Measurements from ENCODE around the gene CORO6. TPM values are rescaled to one million over a fixed set of nuclear protein-coding genes. Genes with fewer than 3 reads are reported as not detected.

CORO6 gene
- total RNA-seq, 2 experiments from 2014 or later, result 2.4 to 3.1 TPM

DNA sequence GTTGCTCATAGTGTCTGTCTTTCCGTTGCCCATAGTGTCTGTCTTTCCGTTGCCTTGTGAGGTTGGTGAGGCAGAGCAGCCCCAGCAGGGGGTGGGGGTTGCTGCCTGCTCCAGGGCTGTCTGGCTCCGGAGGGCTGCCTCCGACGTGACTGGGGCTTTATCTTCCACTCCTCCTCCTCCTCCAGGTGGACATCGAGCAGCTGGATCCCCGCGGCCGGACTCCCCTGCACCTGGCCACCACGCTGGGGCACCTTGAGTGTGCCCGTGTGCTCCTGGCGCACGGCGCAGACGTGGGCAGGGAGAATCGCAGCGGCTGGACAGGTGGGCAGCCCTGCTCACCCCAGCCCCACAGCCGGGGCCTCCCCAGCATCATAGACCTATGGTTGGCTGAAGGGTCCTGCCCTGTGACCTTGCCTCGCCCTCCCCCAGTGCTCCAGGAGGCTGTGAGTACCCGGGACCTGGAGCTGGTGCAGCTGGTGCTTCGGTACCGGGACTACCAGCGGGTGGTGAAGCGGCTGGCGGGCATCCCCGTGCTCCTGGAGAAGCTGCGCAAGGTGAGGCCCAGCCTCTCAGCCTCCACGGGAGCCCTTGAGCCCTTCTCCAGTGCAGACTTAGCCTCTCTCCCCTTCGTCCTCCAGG lies 15.0 kb downstream of the CORO6 start:
- no peaks in the 10 kb centered on the region for H3K36me3 Mint-ChIP-seq (ENCODE audit: low read depth)
- H3K9me3 Mint-ChIP-seq, result no peaks in the 10 kb centered on the region
- H3K4me1 Mint-ChIP-seq, result no peaks in the 10 kb centered on the region
- no peaks in the 10 kb centered on the region for H3K27me3 Mint-ChIP-seq
- H3K27ac Mint-ChIP-seq, result no peak overlapping the region
- ChIA-PET CTCF (interaction anchor here (0.7 to 4.8 kb wide), 6 partner anchors 10 to 35 kb away, joined by 3 to 29 read pairs (median 8); partner anchors contain the start of gene ANKRD13B), POLR2A (no interaction called here)
- no peak overlapping the region for H3K4me3 Mint-ChIP-seq
- no peak for DNase-seq

DNA sequence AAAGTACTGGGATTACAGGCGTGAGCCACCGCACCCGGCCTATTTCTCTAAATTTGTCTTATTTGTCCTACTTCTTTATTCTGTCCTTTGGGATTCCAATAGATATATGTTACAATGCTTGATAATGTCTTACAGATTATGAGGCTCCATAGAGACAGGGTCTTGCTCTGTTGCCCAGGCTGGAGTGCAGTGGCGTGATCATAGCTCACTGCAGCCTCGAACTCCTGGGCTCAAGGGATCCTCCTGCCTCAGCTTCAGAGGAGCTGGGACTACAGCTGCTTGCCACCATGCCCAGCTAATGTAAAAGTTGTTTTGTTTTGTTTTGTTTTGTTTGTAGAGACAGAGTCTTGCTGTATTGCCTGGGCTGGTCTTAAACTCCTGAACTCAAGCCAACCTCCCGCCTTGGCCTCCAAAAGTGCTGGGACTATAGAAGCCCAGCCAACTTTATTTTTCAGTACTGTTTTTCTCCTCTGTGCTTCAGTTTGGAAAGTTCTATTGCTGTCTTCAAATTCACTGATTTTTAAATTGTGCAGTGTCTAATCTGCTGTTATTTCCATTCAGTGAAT lies 19.5 kb downstream of the CORO6 start:
- H3K27me3 Mint-ChIP-seq, result no peaks in the 10 kb centered on the region
- ChIA-PET CTCF (interaction anchor here (1.2 to 4.3 kb wide), 3 partner anchors 9 to 15 kb away, joined by 3 to 14 read pairs (median 7); no protein-coding TSS in a partner anchor), POLR2A (no interaction called here)

DNA sequence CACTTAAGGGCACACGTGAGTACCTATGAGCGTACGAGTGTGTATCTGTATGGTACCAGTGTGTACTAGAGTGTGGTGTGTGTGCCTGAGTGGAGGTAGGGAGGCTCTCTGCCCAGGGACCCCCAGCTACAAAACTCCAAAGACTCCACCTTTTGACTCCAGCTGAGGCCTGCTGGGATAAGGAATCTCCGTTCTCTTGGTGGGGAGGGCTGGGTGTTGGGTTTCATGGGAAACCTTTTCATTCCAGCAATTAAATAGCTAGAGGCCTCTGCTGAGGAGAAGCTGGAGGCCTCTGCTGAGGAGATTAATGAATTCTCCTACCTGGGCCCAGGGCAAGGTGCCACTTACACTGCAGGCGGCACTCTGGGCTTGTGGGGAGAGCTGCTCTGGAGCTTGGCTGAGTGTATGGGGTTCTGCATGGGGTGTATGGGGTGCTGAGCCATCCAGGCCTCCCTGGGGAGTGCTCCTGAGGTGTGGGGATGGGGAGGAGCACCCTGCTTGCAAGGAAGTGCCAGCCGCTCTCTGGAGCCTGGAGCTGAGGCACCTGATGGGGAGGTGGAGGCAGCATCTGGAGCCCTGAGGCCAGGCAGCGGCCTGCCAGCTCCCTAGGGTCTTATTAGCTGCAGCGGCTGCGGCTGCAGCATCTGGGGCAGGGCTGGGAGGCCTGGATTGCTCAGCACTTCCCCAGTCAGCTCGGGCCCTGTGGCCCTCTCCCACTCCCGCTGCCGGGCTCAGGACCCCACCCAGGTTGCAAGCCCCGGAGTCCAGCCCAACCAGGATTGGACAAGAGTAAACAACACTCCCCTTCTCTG lies 25.1 kb downstream of the CORO6 start:
- ChIA-PET CTCF (interaction anchor here (1.5 to 3.7 kb wide), 4 partner anchors 12 to 20 kb away, joined by 5 to 18 read pairs (median 12); no protein-coding TSS in a partner anchor), POLR2A (no interaction called here)
- H3K4me3 Mint-ChIP-seq, result no peak overlapping the region
- DNase-seq, result no peak
- peaks cover 11% of the 10 kb centered on the region for H3K4me1 Mint-ChIP-seq
- H3K9me3 Mint-ChIP-seq, result no peaks in the 10 kb centered on the region
- H3K27ac Mint-ChIP-seq, result no peak overlapping the region
- H3K27me3 Mint-ChIP-seq, result no peaks in the 10 kb centered on the region
- no peaks in the 10 kb centered on the region for H3K36me3 Mint-ChIP-seq (ENCODE audit: low read depth)

More for the DNA sequence above, 19.5 kb downstream of the CORO6 start:
- Mint-ChIP-seq H3K27ac (no peak overlapping the region), H3K4me3 (no peak overlapping the region), H3K36me3 (ENCODE audit: low read depth) (no peaks in the 10 kb centered on the region), H3K4me1 (no peaks in the 10 kb centered on the region), H3K9me3 (no peaks in the 10 kb centered on the region)
- no peak for DNase-seq

DNA sequence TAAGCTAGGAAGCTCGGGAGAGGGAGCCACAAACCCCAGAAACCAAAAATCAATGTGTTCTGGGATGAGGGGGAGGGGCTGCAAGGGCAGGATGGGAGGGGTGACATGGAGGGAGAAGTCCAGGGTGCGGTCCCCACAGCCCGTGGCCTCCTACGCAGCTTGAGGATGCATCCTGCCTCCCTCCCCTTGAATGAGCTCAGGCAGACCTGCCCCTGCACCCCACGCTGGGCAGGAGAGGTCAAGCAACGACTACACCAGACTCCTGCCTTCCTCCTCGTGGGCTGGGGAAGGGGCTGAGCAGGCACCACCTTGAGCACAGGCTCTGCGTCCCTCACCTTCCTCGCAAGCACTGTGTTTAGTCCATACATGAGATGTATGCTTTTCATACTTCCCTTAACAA lies 25.9 kb downstream of the CORO6 start:
- Mint-ChIP-seq H3K27me3 (no peaks in the 10 kb centered on the region), H3K27ac (no peak overlapping the region), H3K9me3 (no peaks in the 10 kb centered on the region), H3K4me3 (no peak overlapping the region), H3K4me1 (peaks cover 18% of the 10 kb centered on the region), H3K36me3 (ENCODE audit: low read depth) (no peaks in the 10 kb centered on the region)
- POLR2A ChIA-PET, result no interaction called here
- CTCF ChIA-PET, result interaction anchor here (0.6 to 3.7 kb wide), 5 partner anchors 12 to 1369 kb away, joined by 3 to 18 read pairs (median 7); no protein-coding TSS in a partner anchor
- no peak for DNase-seq

DNA sequence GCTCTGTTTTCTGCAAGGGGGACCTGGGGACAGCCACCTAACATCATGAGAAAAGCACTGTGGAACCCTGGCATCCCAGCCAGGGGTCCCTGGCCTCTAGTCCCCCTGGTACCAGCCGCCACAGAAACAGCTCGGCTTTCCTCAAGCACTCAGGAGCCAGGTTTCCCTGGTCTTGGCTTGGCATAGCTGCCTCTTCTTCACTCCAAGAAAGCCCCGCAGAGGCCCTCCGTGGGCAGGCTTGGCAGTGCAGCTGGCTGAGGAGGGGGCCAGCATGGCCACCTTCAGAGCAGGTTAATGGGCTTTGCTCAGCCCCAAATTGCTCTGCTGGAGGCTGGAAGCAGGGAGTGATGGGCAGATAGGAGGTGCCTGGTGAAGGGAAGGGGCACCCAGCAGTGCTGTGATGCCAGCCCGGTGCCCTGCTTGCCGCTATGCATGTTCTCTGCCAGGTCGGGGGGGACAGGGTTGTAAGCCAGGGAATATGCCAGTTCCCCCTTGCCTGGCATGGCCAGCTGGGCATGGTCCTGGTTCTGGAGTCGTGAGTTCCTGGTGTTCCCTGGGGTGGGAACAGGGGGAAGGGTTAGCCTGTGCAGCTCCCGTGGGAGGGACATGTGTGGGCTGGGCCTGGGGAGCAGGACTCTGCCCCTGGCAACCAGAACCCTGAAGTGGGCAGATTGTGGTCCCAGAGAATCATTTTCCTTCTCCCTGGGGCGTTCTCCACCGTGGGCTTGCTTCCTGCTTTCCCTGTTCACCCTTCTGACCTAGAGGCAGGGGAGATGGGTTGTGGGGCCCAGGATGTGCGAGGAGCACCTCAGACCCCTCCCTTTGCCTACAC lies 26.6 kb downstream of the CORO6 start:
- ChIA-PET POLR2A (no interaction called here), CTCF (interaction anchor here (0.6 to 3.7 kb wide), 5 partner anchors 15 to 1370 kb away, joined by 3 to 18 read pairs (median 7); no protein-coding TSS in a partner anchor)
- Mint-ChIP-seq H3K27me3 (no peaks in the 10 kb centered on the region), H3K4me1 (peaks cover 25% of the 10 kb centered on the region), H3K36me3 (ENCODE audit: low read depth) (no peaks in the 10 kb centered on the region), H3K27ac (no peak overlapping the region), H3K9me3 (no peaks in the 10 kb centered on the region), H3K4me3 (no peak overlapping the region)
- no peak for DNase-seq

DNA sequence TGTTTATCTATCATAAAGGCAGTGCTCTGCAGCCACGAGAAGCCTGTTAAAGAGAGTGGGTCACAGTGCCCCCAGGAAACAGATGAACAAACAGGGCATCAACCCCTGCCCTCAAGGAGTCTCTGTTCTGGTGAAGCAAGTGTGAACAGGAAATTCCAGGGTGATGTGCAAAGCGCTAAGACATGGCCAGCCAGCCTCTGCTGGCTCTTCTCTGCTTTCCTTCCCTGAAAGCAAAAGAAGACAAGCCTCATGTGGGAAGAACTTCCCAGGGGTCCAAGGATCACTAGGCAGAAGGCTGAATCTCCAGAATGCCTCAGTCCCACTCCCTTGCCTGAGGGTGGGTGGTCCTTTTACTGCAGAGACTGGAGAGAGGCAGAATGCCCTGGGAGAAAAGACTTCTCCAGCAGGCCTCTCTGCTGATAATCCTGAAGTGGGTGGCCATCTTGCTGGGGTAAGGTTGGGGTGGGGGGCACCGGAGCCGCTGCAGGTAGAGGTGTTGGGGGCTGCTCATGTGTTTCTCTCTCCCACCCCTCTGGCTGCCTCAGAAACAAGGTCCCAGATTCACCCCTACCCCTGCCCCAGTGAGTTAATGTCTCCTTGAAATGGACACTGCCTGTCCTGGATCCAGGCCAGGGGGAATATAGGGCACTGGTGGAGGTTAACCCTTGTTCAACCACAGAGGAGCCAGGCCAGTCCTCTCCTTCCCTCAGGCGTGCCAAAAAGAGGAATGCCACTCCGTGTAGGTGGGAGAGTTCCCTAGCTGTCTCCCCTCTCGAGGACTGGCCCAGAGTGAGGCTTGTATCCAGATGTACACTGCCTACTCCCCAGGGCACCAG lies 27.4 kb downstream of the CORO6 start:
- H3K9me3 Mint-ChIP-seq, result no peaks in the 10 kb centered on the region
- H3K36me3 Mint-ChIP-seq (ENCODE audit: low read depth), result no peaks in the 10 kb centered on the region
- no peak overlapping the region for H3K27ac Mint-ChIP-seq
- POLR2A ChIA-PET, result no interaction called here
- CTCF ChIA-PET, result interaction anchor here (0.6 to 5.0 kb wide), 6 partner anchors 9 to 226 kb away, joined by 3 to 116 read pairs (median 12); no protein-coding TSS in a partner anchor
- no peaks in the 10 kb centered on the region for H3K27me3 Mint-ChIP-seq
- no peak overlapping the region for H3K4me3 Mint-ChIP-seq
- H3K4me1 Mint-ChIP-seq, result peaks cover 32% of the 10 kb centered on the region
- DNase-seq, result no peak

DNA sequence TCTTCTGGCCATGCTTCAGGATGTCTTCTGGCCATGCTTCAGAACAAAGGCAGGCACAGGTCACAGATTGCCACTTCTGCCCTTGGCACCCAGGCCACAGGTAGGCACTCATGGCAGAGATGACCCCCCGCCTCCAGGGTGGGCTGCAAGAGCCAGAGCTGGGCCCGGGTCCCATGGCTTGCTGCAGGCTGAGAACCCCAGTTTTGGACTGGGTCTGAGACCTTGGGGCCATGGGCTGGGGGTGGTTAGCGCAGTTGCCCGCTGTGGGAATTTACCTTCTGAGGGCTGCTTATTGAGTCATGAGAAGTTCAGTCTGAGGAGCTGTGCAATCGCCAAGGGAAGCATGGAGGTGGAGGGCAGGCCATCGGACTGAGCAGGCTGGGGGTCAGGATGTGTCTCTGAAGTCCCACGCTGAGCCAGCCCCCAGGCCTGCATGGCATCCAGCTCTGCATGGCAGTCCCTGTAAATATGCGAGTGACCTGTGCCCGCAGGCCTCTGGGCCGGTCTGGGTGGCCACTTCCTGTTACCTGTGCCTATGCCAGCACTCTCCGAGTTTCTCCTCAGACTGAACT lies 28.1 kb downstream of the CORO6 start:
- DNase-seq, result no peak
- no peak overlapping the region for H3K27ac Mint-ChIP-seq
- H3K27me3 Mint-ChIP-seq, result no peaks in the 10 kb centered on the region
- peak overlapping the region; percentile 68 for H3K4me3 Mint-ChIP-seq
- POLR2A ChIA-PET, result no interaction called here
- no peaks in the 10 kb centered on the region for H3K9me3 Mint-ChIP-seq
- H3K36me3 Mint-ChIP-seq (ENCODE audit: low read depth), result no peaks in the 10 kb centered on the region
- peaks cover 37% of the 10 kb centered on the region for H3K4me1 Mint-ChIP-seq
- CTCF ChIA-PET, result interaction anchor here (0.6 to 5.0 kb wide), 6 partner anchors 10 to 127 kb away, joined by 3 to 116 read pairs (median 6); no protein-coding TSS in a partner anchor

DNA sequence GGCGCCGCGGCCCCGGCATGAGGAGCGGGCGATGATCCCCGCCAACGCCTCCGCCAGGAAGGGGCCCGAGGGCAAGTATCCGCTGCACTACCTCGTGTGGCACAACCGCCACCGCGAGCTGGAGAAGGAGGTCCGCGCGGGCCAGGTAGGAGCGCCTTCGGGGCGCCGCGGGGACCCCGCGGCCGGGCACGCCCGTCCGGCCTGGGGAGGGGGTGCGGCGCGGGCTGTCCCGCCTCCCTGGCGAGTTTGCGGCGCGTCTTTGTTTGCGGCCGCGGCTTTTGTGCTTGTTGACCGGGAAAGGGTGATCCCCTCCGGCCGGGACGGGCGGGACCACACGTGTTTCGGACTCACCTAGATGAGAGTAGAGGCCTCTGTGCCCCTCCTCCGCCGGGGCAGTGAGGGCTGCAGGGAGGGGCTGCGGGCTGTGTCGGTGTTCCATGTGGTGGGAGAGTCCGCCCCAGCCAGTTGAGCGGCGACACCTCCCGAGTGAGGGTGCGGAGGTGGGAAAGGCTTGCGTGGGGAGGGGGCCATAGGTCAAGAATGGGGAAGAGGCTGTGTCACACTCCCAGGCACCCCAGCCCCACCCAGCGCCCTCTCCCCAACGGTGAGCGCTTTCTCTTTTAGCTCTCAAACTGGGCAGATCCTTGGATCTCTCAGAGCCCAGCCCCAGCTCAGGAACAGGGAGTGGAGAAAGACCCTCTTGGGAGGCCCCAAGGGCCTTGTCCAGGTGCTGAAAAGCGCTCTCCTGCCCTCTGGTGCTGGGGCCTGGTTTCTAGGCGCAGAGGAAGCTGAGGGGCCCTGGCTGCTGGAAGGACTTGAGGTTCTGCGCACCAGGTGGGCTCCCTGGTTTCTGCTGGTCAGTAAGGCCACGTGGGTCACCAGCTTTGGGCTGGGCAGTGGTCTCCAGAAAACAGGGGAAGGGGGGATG lies 28.9 kb downstream of the CORO6 start:
- Mint-ChIP-seq H3K36me3 (ENCODE audit: low read depth) (no peaks in the 10 kb centered on the region), H3K27ac (peak overlapping the region; percentile 36), H3K4me1 (peaks cover 37% of the 10 kb centered on the region), H3K4me3 (peak overlapping the region; percentile 68), H3K9me3 (no peaks in the 10 kb centered on the region), H3K27me3 (no peaks in the 10 kb centered on the region)
- ChIA-PET POLR2A (interaction anchor here (0.6 kb wide), 1 partner anchor 227 kb away, joined by 8 read pairs; no protein-coding TSS in a partner anchor), CTCF (interaction anchor here (0.5 to 5.0 kb wide), 11 partner anchors 7 to 128 kb away, joined by 3 to 116 read pairs (median 7); no protein-coding TSS in a partner anchor)
- DNase-seq, result peak; percentile 47

DNA sequence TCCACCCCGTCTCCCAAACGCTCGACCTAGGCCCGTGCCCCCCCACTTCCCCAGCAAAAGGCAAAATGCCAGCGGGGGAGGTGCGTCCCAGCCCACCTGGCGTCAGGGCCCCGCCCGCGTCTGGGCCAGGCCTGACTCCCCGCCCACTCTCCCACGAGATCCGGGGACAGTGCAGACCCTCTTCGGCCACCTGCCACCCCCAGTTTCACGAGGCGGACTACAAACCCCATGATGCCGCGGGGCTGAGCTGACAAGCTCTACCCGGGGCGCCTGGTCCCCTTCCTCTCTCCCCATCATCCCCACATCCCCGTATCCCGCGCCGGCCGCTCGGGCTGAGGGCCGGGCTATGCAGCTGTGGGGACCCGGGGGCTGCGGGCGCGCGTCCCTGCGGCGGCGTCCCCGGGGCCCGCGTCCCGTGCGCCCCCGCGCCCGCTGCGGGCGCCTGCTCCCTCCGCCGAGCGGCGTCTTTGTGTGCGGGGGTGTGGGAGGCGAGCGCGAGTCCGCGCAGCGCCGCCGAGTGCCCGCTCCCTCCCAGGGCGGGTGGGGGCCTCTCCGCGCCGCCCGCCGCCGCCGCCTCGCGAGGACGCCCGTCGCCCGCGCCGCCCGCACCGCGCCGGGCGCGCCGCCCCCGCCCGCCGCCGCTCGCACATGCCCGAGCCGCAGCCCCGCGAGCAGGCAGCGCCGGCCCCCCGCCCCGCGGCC lies 29.7 kb downstream of the CORO6 start, which contains the start of gene ANKRD13B:
ANKRD13B (plus strand) TSS at position 283 of the 702 bp plus-strand sequence. CDS start 490 bp downstream, outside the sequence.
- Mint-ChIP-seq H3K27ac (peak within 1 kb of the TSS; percentile 62), H3K4me3 (peak within 1 kb of the TSS; percentile 68), H3K9me3 (no peaks in the 10 kb centered on the region), H3K27me3 (no peaks in the 10 kb centered on the region), H3K36me3 (ENCODE audit: low read depth) (peaks cover 2% of the 10 kb centered on the region), H3K4me1 (peaks cover 40% of the 10 kb centered on the region)
- POLR2A ChIA-PET, result interaction anchor here (1.8 kb wide), 1 partner anchor 24 kb away, joined by 5 read pairs; no protein-coding TSS in a partner anchor
- CTCF ChIA-PET, result interaction anchor here (0.7 to 5.0 kb wide), 13 partner anchors 8 to 338 kb away, joined by 3 to 116 read pairs (median 8); partner anchors contain the start of genes ABHD15, SSH2 and TP53I13
- DNase-seq, result peak; percentile 51

All from activated CD4-positive, alpha-beta T cell treated with anti-CD3 and anti-CD28 coated beads, Interleukin-2, amount 10 ng/mL, durations not matched to agents 7 days and 5 days (primary cell).